AG09309 (cell line): ENCODE results near the gene FAHD1.
A peak's percentile ranks its signal among the peaks of the same experiment; 100 is the strongest.

Experiments
- DNase-seq: peaks from one replicate; pipeline ENCODE4 v3.0.0-alpha.2; 2010; ENCODE audit warnings: low read depth
- H3K4me3 ChIP-seq: 2 replicates; pipeline ENCODE4 v1.5.1; 2011; ENCODE audit warnings: mild to moderate bottlenecking, low read depth, low read length, moderate library complexity; ENCODE audit not compliant: control insufficient read depth
- TF ChIP-seq, protein P1 (sequence below): IDR thresholded peaks from 2 replicates; pipeline ENCODE4 v1.5.1; 2011; ENCODE audit warnings: mild to moderate bottlenecking, low read depth, low read length, inconsistent platforms; ENCODE audit not compliant: insufficient read depth, control insufficient read depth; ENCODE audit errors: missing control alignments

FAHD1 gene

DNA sequence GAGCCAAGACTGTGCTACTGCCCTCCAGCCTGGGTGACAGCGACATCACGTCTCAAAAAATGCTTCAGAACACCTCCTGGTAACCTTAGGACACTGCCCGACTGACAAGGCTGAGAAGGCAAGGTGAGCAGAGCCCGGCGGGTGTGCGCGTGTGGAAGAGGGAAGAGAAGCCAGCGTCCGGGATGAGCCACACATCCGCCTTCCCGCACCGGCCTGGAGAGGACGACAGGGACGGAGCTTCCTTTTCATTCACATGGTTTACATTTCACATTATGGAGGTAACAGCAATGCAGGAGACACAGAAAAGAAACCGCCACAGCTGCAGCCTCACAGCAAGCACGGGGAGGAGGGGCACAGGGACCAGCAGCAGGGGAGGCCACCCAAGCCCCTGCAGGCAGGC, 16.9 kb upstream of the FAHD1 start:
- no peak for DNase-seq

DNA sequence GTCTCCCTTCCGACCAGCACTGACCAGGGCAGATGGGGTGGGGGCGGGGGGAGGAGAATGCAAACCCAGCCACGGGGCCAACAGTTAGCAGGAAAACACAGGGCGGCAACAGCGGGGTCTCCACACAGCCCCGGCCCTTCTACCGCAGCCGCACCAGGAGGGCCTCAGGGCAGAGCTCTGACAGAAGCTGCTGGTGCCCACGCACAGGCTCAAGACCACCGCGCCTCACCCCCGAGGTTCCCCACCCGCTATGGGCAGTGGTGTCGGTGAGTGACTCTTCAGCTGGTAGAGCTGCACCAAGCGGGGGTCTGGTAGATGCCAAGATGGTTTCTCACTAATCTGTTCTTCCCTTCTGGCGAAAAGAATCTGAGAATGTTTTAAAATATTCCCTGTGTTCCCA, 16.5 kb upstream of the FAHD1 start:
- DNase-seq: no peak
- TF ChIP-seq, protein P1, sequence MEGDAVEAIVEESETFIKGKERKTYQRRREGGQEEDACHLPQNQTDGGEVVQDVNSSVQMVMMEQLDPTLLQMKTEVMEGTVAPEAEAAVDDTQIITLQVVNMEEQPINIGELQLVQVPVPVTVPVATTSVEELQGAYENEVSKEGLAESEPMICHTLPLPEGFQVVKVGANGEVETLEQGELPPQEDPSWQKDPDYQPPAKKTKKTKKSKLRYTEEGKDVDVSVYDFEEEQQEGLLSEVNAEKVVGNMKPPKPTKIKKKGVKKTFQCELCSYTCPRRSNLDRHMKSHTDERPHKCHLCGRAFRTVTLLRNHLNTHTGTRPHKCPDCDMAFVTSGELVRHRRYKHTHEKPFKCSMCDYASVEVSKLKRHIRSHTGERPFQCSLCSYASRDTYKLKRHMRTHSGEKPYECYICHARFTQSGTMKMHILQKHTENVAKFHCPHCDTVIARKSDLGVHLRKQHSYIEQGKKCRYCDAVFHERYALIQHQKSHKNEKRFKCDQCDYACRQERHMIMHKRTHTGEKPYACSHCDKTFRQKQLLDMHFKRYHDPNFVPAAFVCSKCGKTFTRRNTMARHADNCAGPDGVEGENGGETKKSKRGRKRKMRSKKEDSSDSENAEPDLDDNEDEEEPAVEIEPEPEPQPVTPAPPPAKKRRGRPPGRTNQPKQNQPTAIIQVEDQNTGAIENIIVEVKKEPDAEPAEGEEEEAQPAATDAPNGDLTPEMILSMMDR: no peak
- no peak overlapping the region for H3K4me3 ChIP-seq

More for the DNA sequence above, 16.9 kb upstream of the FAHD1 start:
- no peak overlapping the region for H3K4me3 ChIP-seq
- TF ChIP-seq, protein P1: no peak

DNA sequence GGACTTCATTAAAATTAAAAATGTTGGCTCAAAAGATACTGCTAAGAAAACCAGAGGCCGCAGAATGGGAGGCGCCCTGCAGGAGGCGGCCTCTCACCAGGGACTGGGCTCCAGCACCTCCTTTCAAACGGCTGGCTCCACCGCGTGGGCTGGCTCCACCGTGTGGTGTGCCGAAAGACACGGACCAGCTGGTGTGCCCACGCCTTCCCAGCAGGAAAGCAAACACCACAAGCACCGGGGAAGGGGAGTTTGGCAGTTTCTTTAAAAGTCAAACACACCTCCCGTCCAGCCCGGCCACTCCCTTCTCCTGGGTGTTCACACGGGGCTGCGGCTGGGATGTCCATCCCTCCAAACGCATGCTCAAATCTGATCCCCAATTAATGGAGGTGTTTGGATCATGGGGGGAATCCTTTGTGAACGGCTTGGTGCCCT, 14.3 kb upstream of the FAHD1 start:
- DNase-seq: peak; percentile 14
- TF ChIP-seq, protein P1: peak; percentile 58
- no peak overlapping the region for H3K4me3 ChIP-seq

DNA sequence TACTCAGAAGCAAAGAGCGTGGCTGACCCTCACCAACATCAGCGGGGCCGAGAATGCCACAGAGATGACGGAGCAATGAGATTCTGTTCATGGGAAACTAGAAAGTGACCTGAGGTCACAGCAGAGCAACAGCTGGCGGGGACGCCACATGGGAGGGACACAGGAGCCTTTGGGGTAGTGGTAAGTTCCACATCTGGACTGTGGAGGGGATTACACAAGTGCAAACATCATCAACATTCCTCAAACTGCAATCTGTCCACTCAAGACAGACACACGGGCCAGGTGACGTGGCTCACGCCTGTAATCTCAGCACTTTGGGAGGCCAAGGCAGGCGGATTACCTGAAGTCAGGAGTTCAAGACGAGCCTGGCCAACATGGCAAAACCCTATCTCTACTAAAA, 11.5 kb upstream of the FAHD1 start:
- TF ChIP-seq, protein P1: no peak
- DNase-seq: no peak
- H3K4me3 ChIP-seq: no peak overlapping the region

DNA sequence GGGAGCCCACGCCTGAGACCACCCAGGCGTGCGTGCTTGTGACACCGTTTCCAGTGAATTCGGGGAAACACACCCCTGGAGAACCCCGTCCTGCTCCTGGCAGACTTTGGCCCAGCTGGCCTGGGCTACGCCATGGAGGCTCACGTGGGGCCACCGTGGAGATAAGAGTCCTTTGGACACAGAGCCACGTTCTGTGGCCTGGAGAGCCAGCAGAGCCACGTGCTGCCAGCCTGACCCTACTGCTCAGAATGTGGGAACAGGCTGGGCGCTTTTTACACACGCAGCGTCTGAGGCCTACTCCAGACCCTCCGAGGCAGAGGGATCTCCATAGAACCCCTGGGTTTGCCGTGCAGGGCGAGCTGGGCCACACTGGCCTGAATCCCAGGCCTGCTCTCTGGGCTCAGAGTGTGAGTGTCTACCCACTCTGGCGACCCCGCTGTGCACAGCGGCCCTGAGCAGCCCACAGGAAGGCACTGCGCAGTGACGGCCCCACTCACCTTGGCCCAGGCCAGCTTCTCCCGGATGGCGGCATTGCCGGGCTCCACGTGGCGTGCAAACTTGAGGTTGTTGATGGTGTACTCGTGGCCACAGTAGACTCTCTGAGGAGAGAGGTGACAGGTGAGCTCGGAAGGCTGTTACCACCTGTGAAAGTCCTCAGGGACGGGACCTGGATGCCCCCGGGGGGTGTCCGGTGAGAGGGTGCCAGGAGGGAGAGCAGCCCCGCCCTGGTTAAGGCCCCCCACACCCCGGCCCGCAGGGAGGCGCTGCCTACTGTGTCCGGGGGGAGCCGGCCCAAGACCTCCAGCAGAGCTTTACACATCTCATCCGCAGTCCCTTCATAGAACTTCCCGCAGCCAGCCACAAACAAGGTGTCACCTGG, 10.4 kb upstream of the FAHD1 start:
- no peak for DNase-seq
- no peak overlapping the region for H3K4me3 ChIP-seq
- TF ChIP-seq, protein P1: no peak

DNA sequence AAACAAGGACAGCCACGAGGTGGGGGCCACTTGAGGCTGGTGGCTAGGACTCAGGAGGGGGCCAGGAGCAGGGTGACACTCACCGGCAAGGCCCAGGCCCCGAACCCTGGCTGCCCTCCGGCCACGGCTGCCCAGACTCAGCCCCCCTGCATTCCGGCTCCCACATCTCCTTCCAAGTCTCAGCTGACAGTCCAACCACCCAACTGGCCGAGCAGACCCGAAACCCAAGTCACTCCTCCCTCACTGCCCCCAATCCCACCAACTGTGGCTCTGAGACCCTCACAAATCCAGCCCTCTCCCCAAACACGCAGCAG, 9.8 kb upstream of the FAHD1 start:
- H3K4me3 ChIP-seq: no peak overlapping the region
- TF ChIP-seq, protein P1: no peak
- DNase-seq: no peak
